SKM-1 treated with dmso at 0.1 percent for 144 hours (cell line): Measurements from ENCODE around the gene TRIM56.
"Not testable (repeated sequence)": the region's sequence is repeated elsewhere in the genome, so short reads cannot be mapped to it uniquely, and the experiment has no call there.

ENCODE experiments used
- DNase-seq: peaks from one replicate; lab custom pipeline; 2025; ENCODE audit not compliant: unreplicated experiment; lab: John Stamatoyannopoulos, UW

Gene TRIM56

DNA sequence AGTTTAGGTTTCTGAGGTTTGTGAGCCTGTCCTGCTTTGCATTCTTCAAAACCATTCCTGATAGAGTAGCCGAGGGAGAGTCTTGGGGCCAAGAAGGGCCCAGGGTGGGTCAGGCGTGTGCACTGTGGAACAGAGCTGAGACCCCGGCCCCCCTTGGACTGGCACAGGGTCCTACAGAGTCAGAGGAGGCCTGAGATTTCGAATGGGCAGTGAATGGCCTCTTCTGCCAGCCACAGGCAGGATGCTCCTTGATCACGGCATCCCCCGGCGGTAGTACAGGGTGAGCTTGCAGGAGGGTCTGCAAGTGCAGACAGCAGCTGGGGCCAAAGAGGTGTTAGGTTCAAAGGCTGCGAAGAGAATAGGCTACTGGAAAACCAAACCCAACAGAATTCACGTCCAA lies 4.6 kb downstream of the TRIM56 start:
- DNase-seq: no peak

DNA sequence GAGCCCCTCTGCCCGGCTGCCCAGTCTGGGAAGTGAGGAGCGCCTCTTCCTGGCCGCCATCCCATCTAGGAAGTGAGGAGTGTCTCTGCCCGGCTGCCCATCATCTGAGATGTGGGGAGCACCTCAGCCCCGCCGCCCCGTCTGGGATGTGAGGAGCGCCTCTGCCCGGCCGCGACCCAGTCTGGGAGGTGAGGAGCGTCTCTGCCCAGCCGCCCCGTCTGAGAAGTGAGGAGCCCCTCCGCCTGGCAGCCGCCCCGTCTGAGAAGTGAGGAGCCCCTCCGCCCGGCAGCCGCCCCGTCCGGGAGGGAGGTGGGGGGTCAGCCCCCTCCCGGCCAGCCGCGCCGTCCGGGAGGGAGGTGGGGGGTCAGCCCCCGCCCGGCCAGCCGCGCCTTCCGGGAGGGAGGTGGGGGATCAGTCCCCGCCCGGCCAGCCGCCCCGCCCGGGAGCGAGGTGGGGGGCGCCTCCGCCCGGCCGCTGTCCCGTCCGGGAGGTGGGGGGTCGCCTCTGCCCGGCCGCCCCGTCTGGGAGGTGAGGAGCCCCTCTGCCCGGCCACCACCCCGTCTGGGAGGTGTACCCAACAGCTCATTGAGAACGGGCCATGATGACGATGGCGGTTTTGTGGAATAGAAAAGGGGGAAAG lies 7.1 kb downstream of the TRIM56 start:
- DNase-seq: not testable (repeated sequence)

DNA sequence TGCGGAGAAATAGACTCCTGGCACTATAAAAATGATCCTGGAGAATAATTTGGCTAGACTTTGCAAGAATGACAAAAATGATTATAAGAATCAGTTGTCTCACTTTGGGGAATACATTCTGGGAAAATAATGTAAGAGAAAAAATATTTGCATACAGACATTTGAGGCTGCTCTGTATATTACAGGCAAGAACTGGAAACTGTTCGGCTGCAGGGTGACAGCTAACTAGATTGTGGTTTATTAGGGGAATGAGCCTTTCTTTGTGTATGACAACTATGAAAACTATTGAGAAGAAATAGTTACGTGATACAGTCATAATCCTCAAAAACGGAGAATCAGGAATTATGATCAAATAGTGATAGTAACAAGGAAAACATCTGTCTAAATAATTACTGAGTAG lies 8.6 kb downstream of the TRIM56 start:
- DNase-seq: no peak

DNA sequence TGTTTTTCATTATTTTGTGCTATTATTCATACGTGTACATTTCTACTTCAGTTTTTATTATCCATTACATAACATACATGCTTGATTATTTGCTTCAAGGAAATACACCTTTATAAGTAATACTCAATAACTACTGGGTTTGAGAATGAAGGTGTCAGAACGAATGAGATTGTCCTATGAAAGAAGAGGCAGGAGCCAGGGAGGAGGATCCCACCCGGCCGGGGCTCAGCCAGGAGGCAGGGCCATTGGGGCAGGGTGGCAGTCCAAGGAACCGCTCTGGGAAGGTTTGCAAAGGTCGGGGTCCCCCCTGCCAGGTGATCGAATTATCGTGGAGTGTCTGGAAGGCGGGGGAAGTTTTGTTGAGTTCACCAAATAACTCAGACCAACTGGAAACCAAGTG lies 9.1 kb downstream of the TRIM56 start:
- DNase-seq: no peak

DNA sequence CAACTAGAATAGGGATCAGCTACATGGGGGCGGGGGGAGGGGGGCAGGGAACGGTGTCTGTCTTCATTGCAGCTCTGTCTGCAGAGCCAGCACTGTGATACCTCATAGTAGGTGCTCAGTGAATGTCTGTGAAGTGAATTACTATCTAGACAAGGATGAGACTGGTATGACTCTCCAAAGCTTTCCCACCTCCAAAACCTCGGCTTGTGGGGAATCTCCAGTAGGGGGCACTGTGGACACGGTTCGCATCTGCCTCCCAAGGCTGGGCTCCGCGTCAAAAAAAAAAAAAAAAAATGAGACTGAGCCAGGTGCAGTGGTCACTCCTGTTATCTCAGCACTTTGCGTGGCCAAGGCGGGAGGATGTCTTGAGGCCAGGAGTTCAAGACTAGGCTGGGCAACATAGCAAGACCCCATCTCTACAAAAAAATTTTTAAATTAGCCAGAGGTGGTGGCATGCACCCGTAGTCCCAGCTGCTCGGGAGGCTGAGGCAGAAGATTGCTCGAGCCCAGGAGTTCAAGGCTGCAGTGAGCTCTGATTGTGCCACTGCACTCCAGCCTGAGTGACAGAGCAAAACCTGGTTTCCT lies 9.6 kb downstream of the TRIM56 start:
- DNase-seq: peak; percentile 27

- no peak for DNase-seq
Measured at GRCh38 chr7:101096331-101096956, 11.2 kb downstream of the TRIM56 start.

GRCh38 chr7:101096957-101097347 lies 11.7 kb downstream of the TRIM56 start:
- no peak for DNase-seq

GRCh38 chr7:101097561-101097960 lies 12.3 kb downstream of the TRIM56 start:
- no peak for DNase-seq

DNA sequence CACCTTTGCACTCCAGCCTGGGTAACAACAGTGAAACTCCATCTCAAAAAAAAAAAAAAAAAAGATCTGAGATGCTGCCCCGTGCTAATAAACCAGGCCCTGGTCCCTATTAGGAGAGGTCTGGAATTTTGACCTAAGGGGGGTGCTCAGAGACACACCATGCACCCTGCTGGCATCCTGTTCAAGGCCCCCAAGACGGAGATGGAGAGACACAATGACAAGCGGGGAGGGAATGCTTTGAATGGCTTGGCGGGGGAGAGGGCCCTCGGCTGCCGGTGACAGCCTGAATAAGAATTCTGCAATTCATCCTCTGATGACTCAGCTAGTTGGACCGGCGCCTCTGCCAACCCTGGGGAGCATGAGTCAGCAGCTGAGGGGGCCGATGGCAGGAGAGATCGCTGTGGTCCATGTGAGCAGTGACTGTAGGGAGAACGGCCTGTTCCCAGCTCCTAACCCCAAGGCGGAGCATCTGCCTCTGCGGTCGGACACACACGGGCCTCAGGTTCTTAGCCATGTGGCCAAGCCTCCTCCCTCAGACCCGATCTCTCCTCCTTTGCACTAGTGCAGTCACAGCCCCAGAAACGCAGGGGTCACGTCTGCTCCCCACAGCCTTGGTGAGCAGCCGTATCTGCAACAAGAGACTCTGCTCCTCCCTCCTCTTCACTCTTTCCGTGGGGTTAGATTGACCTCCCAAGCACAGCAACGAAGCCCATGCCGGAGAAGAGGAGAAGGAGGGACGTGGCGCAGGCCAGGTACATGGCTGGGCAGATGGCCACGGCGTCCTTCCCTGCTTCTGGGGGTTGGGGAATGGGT lies 14.9 kb downstream of the TRIM56 start:
- DNase-seq: peak; percentile 85

DNA sequence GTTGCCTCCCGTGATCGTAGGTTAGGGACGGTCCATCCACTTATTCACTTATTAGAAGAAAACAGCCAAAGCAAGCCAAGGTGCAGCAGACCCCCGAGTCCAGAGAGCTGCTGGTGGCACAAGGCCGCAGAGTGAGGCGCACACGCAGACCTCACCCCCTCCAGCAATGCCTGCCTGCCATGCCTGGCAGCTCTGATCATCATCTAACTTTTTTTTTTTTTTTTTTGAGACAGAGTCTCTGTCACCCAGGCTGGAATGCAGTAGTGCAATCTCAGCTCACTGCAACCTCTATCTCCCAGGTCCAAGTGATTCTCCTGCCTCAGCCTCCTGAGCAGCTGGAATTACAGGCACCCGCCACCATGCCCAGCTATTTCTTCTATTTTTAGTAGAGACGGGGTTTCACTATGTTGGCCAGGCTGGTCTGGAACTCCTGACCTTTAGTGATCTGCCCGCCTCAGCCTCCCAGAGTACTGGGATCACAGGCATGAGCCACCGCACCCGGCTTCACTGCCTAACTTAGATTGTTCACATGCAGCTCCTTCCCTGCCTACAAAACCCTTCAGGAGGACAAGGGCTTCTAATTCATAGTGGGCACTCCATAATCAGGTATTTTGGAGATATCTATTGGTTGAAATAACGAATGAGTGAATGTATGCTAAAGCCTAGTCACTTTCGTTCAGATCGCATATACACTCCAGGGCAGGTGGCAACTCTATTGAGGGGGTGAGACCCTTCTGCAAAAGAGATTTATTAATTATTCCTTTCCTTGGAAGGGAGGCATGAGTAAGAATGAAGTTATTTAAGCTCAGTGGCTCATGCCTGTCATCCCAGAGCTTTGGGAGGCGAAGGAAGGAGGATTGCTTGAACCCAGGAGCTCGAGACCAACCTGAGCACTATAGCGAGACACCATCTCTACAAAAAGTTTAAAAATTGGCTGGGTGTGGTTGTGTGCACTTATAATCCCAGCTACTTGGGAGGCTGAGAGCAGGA lies 15.9 kb downstream of the TRIM56 start:
- no peak for DNase-seq

DNA sequence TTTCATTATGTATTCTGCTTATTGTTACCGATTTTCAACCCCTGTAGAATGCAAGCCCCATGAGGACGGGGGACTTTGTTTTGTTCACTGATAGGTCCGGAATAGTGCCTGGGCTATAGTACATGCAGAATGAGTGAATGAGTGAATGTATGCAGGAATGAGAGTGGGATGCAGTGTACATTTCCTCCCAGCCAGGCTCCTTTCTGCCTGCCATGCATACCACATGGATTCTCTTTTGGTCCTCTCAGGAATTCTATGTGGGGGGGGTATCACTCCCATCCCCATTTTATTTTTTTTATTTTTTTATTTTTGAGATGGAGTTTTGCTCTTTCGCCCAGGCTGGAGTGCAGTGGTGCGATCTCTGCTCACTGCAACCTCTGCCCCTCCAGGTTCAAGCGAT lies 16.7 kb downstream of the TRIM56 start:
- DNase-seq: no peak

DNA sequence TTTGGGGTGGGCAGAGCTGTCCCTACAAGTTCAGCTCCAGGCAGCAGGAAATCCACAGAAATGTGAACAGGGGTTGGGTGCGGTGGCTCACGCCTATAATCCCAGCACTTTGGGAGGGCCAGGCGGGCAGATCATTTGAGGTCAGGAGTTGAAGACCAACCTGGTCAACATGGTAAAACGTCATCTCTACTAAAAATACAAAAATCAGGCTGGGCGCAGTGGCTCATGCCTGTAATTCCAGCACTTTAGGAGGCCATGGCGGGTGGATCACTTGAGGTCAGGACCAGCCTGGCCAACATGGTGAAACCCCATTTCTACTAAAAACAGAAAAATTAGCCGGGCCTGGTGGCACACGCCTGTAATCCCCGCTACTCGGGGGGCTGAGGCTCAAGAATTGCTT lies 18.4 kb downstream of the TRIM56 start:
- not testable (repeated sequence) for DNase-seq

DNA sequence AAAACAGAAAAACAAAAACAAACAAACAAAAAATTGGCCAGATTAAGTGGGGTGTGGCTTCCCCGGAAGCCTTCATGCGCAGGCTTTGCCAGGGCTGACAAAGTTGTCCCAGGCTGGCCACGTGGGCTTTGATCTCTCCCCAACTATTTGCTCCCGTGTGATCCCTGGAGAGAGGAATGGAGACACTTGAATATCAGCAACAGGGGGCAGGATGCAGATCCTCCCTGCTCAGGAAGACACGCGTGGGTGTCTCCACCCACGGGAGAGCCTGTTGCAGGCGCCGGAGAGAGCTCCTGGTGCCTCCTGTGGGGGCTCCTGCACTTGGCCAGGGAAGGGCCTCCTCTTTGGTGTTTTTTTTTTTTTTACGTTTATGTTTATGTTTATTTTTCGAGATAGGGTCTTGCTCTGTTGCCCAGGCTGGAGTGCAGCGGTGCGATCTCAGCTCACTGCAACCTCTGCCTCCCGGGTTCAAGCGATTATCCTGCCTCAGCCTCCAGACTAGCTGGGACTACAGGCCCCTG lies 19.0 kb downstream of the TRIM56 start:
- no peak for DNase-seq

- DNase-seq: no peak
Measured at GRCh38 chr7:101104799-101105198, 19.5 kb downstream of the TRIM56 start.

DNA sequence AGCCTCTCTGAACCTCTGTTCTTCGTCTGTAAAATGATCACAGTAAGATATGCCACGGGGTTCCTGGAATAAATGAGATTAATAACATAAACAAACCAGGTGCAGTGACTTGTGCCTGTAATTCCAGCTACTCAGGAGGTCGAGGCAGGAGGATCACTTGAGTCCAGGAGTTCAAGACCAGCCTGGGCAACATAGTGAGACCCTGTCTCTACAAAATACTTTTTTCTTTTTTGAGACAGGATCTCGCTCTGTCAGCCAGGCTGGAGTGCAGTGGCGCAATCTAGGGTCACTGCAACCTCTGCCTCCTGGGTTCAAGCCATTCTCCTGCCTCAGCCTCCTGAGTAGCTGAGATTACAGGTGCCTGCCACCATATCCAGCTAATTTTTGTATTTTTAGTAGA lies 20.0 kb downstream of the TRIM56 start:
- not testable (repeated sequence) for DNase-seq

GRCh38 chr7:101106386-101106785 lies 21.1 kb downstream of the TRIM56 start:
- DNase-seq: peak; percentile 68

DNA sequence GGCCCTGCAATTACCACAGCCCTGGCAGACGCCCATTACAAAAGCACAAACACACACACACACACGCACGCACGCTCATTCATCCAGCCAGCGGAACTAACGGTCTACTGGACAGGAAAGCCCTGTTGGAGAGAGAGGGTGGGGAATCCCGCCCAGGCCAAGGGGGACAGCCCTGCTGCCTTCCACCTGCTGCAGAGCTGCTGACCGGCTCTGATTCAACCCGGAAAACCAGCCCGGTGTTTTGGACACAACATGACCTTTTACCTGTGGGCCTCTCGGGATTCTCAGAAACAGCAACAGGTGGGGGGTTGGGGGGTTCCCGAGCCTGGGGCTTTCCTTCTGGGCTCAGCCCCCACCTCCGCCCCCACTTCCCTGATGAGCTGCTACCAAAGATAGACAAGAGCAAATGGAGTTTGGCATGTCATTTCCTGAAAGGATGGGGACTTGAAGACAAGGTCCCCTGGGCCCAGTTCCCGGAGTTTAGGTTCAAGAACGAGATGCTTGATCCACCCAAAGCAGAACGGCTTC lies 23.1 kb downstream of the TRIM56 start:
- peak; percentile 85 for DNase-seq

DNA sequence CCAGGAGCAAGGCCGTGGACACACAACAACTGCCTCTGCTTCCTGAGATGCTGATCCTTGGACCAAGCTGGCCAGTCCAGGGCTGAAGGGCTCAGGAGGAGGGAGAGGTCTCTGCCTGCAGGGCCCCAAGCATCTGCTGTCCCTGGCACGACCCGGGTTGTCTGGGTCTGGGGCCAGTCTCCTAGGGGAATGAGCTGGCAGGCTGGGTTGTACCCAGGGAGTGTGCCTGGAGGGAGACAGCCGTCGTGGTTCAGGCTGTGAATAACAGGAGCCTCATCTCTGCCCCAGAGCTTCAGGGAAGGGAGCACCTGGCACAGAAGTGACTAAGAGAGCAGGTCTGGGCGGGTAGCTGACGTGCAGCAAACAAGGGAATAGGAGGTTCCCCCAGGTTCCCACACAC lies 23.7 kb downstream of the TRIM56 start:
- no peak for DNase-seq

- DNase-seq: no peak
Measured at GRCh38 chr7:101109368-101109767, 24.1 kb downstream of the TRIM56 start.

- DNase-seq: no peak
Measured at GRCh38 chr7:101111261-101111660, 26.0 kb downstream of the TRIM56 start.
